Liver (tissue), 9 donors: ENCODE results near the gene BLOC1S3. TPM values are rescaled to one million over a fixed set of nuclear protein-coding genes. Genes with fewer than 3 reads are reported as not detected.

Experiments used
- DNase-seq: peaks from one replicate; pipeline ENCODE4 v3.0.0-alpha.2; 2017; ENCODE audit warnings: low spot score
- H3K27ac ChIP-seq, 2 donors: one replicate each; pipeline ENCODE4 v1.7.0; 2013; ENCODE audit warnings: inconsistent platforms in 2 of 2, low read length in 2 of 2, control low read depth in 1 of 2, low read depth in 1 of 2, mild to moderate bottlenecking in 1 of 2
- H3K27me3 ChIP-seq, 4 donors: one replicate each; pipeline versions ENCODE4 v1.6.1 to v1.7.0; 2013; ENCODE audit warnings: low read length in 3 of 4, inconsistent platforms in 1 of 4, mild to moderate bottlenecking in 1 of 4, moderate library complexity in 1 of 4; ENCODE audit not compliant: control insufficient read depth in 4 of 4, insufficient read depth in 4 of 4
- H3K36me3 ChIP-seq, 4 donors: one replicate each; pipeline versions ENCODE4 v1.6.1 to v1.7.0; 2013; ENCODE audit warnings: low read length in 3 of 4, mild to moderate bottlenecking in 3 of 4, low read depth in 1 of 4, moderate library complexity in 1 of 4; ENCODE audit not compliant: control insufficient read depth in 4 of 4, insufficient read depth in 3 of 4
- H3K4me1 ChIP-seq, 4 donors: one replicate each; pipeline versions ENCODE4 v1.6.1 to v1.7.0; 2013; ENCODE audit warnings: low read length in 3 of 4, mild to moderate bottlenecking in 3 of 4, moderate library complexity in 1 of 4; ENCODE audit not compliant: control insufficient read depth in 4 of 4, insufficient read depth in 4 of 4
- H3K4me3 ChIP-seq, 3 donors: one replicate each; pipeline versions ENCODE4 v1.6.1 to v1.7.0; 2013; ENCODE audit warnings: low read length in 3 of 3, control low read depth in 1 of 3, low read depth in 1 of 3, mild to moderate bottlenecking in 1 of 3
- H3K9ac ChIP-seq, 2 donors: one replicate each; pipeline ENCODE4 v1.7.0; 2013; ENCODE audit warnings: low read length in 2 of 2, mild to moderate bottlenecking in 2 of 2, moderate library complexity in 2 of 2, control low read depth in 1 of 2, low read depth in 1 of 2
- H3K9me3 ChIP-seq, 4 donors: one replicate each; pipeline versions ENCODE4 v1.6.1 to v1.7.0; 2013; ENCODE audit warnings: low read length in 3 of 4; ENCODE audit not compliant: control insufficient read depth in 4 of 4
- EGR1 ChIP-seq, 2 donors: IDR thresholded peaks; 2 replicates each; pipeline ENCODE4 v1.6.1; 2016 to 2018; ENCODE audit warnings: antibody characterized with exemption in 2 of 2, low read depth in 2 of 2
- FOXA1 ChIP-seq: IDR thresholded peaks from 2 replicates; pipeline ENCODE4 v1.6.1; 2016; ENCODE audit warnings: antibody characterized with exemption
- GABPA ChIP-seq, 2 donors: IDR thresholded peaks in 1 of 2; conservative IDR thresholded peaks in 1 of 2; 2 replicates each; pipeline ENCODE4 v1.6.1; 2016; ENCODE audit warnings: antibody characterized with exemption in 2 of 2, mild to moderate bottlenecking in 1 of 2, moderate library complexity in 1 of 2
- HNF4A ChIP-seq, 2 donors: conservative IDR thresholded peaks; 2 replicates each; pipeline ENCODE4 v1.6.1; 2016; ENCODE audit warnings: antibody characterized with exemption in 2 of 2, mild to moderate bottlenecking in 2 of 2
- HNF4G ChIP-seq: IDR thresholded peaks from 2 replicates; pipeline ENCODE4 v1.6.1; 2016; ENCODE audit warnings: antibody characterized with exemption
- JUND ChIP-seq, 2 donors: IDR thresholded peaks; 2 replicates each; pipeline ENCODE4 v1.6.1; 2016; ENCODE audit warnings: antibody characterized with exemption in 2 of 2
- NR2F2 ChIP-seq: IDR thresholded peaks from 2 replicates; pipeline ENCODE4 v1.6.1; 2016; ENCODE audit warnings: antibody characterized with exemption
- RAD21 ChIP-seq, 2 donors: IDR thresholded peaks; 2 replicates each; pipeline ENCODE4 v1.6.1; 2016; ENCODE audit warnings: antibody characterized with exemption in 2 of 2, mild to moderate bottlenecking in 2 of 2
- RXRA ChIP-seq, 2 donors: IDR thresholded peaks; 2 replicates each; pipeline ENCODE4 v1.6.1; 2017 to 2018; ENCODE audit warnings: antibody characterized with exemption in 2 of 2, mild to moderate bottlenecking in 1 of 2
- SP1 ChIP-seq: IDR thresholded peaks from 2 replicates; pipeline ENCODE4 v1.6.1; 2018; ENCODE audit warnings: antibody characterized with exemption, mild to moderate bottlenecking
- TAF1 ChIP-seq: conservative IDR thresholded peaks from 2 replicates; pipeline ENCODE4 v1.6.1; 2016; ENCODE audit warnings: antibody characterized with exemption, mild to moderate bottlenecking
- WGBS: extraction: QIAGEN DNeasy Blood & Tissue Kit; methylation state at CpG from one replicate; pipeline ENCODE4 v1.1.7; 2013; 5-methylcytosine and 5-hydroxymethylcytosine counted together
- polyA plus RNA-seq, 2 donors: library from polyadenylated mRNA; stranded (reverse) in 1 of 2; unstranded in 1 of 2; fragments of 200-250 nt in 1 of 2; fragments of >200 nt in 1 of 2; fragmentation: Nextera tagmentation in 1 of 2; extraction: Ambion mirVana in 1 of 2; gene quantifications; one replicate each; pipeline versions ENCODE4 v1.2.1 to v1.2.3, GENCODE V29; 2013 to 2015
- total RNA-seq, 2 donors: library from RNA; depleted of rRNA; stranded (reverse); fragments of >200 nt; gene quantifications; one replicate each; pipeline ENCODE4 v1.2.3, GENCODE V29; 2014
- TF ChIP-seq, protein P1 (sequence below): IDR thresholded peaks from 2 replicates; pipeline ENCODE4 v1.6.1; 2016; ENCODE audit warnings: antibody characterized with exemption
- TF ChIP-seq, protein P2 (sequence below): IDR thresholded peaks from 2 replicates; pipeline ENCODE4 v1.6.1; 2016; ENCODE audit warnings: antibody characterized with exemption
- TF ChIP-seq, protein P3 (sequence below): IDR thresholded peaks from 2 replicates; pipeline ENCODE4 v1.6.1; 2016; ENCODE audit warnings: antibody characterized with exemption
- TF ChIP-seq, protein P4 (sequence below): IDR thresholded peaks from 2 replicates; pipeline ENCODE4 v1.6.1; 2016; ENCODE audit warnings: antibody characterized with exemption, mild to moderate bottlenecking
- donor health status: healthy.
- donor health status: healthy.
- donor health status: healthy.
- donor health status: healthy.
- donor health status: healthy.

BLOC1S3 gene
- total and polyA plus RNA-seq, 4 donors: 2.7 to 4.6 (median 4.2) TPM

- TF ChIP-seq, protein P1, sequence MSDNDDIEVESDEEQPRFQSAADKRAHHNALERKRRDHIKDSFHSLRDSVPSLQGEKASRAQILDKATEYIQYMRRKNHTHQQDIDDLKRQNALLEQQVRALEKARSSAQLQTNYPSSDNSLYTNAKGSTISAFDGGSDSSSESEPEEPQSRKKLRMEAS: no peak
- TF ChIP-seq EGR1 (IDR thresholded peaks at IDR 0.05; ENCODE audit: low read depth in 2 of 2) (no peak), SP1 (no peak), HNF4A (conservative IDR thresholded peaks at IDR 0.05) (no peak)
- TF ChIP-seq, protein P2, sequence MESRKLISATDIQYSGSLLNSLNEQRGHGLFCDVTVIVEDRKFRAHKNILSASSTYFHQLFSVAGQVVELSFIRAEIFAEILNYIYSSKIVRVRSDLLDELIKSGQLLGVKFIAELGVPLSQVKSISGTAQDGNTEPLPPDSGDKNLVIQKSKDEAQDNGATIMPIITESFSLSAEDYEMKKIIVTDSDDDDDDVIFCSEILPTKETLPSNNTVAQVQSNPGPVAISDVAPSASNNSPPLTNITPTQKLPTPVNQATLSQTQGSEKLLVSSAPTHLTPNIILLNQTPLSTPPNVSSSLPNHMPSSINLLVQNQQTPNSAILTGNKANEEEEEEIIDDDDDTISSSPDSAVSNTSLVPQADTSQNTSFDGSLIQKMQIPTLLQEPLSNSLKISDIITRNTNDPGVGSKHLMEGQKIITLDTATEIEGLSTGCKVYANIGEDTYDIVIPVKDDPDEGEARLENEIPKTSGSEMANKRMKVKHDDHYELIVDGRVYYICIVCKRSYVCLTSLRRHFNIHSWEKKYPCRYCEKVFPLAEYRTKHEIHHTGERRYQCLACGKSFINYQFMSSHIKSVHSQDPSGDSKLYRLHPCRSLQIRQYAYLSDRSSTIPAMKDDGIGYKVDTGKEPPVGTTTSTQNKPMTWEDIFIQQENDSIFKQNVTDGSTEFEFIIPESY: no peak
- TF ChIP-seq, protein P3, sequence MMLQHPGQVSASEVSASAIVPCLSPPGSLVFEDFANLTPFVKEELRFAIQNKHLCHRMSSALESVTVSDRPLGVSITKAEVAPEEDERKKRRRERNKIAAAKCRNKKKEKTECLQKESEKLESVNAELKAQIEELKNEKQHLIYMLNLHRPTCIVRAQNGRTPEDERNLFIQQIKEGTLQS: no peak
These were observed 27.3 kb upstream of the BLOC1S3 start (continued) for GRCh38 chr19:45151320-45151719.

DNA sequence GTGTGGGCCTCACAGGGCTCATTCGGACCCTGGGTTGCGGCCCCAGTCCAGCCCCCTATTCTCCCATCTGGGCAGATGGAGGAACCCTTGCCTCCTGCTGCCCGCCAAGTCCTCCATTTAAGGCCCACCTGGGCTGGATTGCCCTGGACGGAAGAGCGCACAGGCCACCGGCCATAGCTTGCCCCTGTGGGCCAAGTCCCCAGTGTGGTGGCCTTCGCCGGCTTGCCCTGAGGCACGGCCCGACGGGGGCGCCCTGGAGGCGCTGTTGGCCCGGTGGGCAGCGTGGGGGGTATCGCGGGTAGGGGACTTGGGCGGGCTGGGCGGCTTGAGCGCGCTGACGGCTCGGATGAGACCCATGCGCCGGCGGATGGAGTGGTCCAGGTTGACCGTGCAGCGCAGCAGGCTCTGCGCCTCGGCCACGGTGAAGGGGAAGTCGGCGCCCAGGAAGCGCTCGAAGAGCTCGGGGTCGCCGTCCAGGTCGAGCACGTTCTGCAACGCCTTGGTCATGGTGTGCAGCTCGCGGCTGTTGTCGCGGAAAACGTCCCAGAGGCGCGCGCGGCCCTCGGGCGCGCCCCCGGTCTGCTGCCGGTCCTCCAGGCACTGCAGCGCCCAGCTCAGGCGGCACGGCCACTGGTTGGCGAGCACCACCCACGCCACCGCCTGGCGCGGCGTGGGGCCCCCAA is 26.6 kb upstream of the BLOC1S3 start:
- TF ChIP-seq, protein P2: no peak
- TF ChIP-seq, protein P1: no peak
- DNase-seq: no peak
- no peaks in the 10 kb centered on the region for H3K9me3 ChIP-seq
- H3K27ac ChIP-seq: no peak overlapping the region
- H3K36me3 ChIP-seq: no peaks in the 10 kb centered on the region
- 17% methylated on average over 64 of the region's 64 CpGs for WGBS
- no peak overlapping the region for H3K9ac ChIP-seq
- H3K27me3 ChIP-seq: peaks cover 0 to 8% (median 6%) of the 10 kb centered on the region in 4 donors
- H3K4me3 ChIP-seq: no peak overlapping the region
- peaks cover 3 to 24% (median 19%) of the 10 kb centered on the region in 4 donors for H3K4me1 ChIP-seq

DNA sequence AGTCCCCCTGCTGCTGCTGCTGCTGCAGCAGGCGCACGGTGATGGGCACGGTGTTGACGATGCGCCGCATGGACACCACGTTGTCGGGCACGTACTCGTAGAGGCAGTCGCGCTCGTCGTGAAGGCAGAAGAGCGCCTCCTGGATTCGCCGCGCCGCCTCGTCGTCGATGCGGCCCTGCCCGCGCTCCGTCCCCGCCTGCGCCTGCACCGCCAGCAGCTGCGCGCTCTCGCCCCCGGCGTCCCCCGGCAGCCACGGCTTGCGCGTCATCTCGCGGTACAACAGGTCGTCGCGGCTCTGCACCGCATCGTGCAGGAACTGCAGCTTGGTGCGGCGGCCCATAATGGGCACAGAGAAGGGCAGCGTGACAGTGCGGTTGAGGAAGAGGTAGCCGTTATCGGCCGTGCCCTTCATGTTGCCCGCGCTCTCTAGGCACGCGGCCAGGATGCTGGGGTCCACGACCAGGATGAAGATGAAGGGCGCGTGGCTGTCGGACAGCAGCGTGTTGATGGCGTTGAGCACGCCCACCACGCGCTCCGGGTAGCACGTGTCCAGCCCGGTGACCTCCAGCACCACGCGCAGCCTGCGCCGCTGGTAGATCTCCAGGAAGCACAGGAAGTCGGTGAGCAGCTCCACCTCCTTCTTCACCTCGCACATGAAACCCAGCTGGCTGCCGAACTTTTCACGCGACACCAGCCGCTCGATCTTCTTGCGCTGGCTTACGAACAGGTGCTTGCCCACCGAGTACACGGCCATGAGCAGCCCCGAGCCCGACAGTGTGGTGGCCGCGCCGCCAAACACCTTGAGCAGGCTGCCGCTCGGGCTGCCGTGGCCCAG is 25.9 kb upstream of the BLOC1S3 start:
- Histone ChIP-seq H3K9me3 (no peaks in the 10 kb centered on the region), H3K4me1 (peaks cover 3 to 24% (median 19%) of the 10 kb centered on the region in 4 donors), H3K9ac (no peak overlapping the region), H3K4me3 (peak overlapping the region in 1 of 3 donors; percentile 23), H3K36me3 (no peaks in the 10 kb centered on the region), H3K27ac (no peak overlapping the region), H3K27me3 (peaks cover 0 to 8% (median 6%) of the 10 kb centered on the region in 4 donors)
- DNase-seq: no peak
- 8% methylated on average over 91 of the region's 91 CpGs for WGBS
- TF ChIP-seq JUND (IDR thresholded peaks at IDR 0.05): no peak
- TF ChIP-seq, protein P1: no peak
- no peak for TF ChIP-seq FOXA1
- TF ChIP-seq HNF4A (conservative IDR thresholded peaks at IDR 0.05): no peak
- TF ChIP-seq GABPA (IDR thresholded peaks at IDR 0.05 in 1 of 2, conservative IDR thresholded peaks at IDR 0.05 in 1 of 2): no peak
- no peak for TF ChIP-seq EGR1 (IDR thresholded peaks at IDR 0.05; ENCODE audit: low read depth in 2 of 2)
- no peak for TF ChIP-seq RXRA (IDR thresholded peaks at IDR 0.05)
- no peak for TF ChIP-seq SP1
- TF ChIP-seq, protein P4, sequence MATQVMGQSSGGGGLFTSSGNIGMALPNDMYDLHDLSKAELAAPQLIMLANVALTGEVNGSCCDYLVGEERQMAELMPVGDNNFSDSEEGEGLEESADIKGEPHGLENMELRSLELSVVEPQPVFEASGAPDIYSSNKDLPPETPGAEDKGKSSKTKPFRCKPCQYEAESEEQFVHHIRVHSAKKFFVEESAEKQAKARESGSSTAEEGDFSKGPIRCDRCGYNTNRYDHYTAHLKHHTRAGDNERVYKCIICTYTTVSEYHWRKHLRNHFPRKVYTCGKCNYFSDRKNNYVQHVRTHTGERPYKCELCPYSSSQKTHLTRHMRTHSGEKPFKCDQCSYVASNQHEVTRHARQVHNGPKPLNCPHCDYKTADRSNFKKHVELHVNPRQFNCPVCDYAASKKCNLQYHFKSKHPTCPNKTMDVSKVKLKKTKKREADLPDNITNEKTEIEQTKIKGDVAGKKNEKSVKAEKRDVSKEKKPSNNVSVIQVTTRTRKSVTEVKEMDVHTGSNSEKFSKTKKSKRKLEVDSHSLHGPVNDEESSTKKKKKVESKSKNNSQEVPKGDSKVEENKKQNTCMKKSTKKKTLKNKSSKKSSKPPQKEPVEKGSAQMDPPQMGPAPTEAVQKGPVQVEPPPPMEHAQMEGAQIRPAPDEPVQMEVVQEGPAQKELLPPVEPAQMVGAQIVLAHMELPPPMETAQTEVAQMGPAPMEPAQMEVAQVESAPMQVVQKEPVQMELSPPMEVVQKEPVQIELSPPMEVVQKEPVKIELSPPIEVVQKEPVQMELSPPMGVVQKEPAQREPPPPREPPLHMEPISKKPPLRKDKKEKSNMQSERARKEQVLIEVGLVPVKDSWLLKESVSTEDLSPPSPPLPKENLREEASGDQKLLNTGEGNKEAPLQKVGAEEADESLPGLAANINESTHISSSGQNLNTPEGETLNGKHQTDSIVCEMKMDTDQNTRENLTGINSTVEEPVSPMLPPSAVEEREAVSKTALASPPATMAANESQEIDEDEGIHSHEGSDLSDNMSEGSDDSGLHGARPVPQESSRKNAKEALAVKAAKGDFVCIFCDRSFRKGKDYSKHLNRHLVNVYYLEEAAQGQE: no peak
- no peak for TF ChIP-seq RAD21 (IDR thresholded peaks at IDR 0.05)
- no peak for TF ChIP-seq NR2F2
- TF ChIP-seq TAF1: no peak
- no peak for TF ChIP-seq HNF4G
- TF ChIP-seq, protein P2: no peak
- TF ChIP-seq, protein P3: no peak
